Measurements from ENCODE around the gene MBIP.

The MBIP gene

DNA sequence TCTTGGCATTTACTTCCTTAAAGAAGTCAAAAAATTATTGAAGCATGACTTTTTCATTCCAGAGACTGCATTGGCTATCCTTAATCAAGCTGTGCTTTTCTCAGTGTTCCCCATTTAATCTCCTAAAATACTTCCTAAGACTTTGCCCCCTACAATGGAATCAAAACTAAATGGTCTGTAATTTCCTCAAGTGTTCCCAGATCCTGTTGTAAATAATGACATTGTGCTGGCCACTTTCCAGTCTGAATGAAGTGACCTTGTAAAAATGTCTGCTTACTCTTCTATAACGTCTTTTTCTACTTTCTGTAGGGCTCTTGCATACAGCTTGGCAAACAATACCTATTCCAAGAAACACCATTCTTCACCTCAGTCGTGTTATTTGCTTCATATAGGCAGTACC, 45.3 kb upstream of the MBIP start (continued):
- TF ChIP-seq, protein P1, sequence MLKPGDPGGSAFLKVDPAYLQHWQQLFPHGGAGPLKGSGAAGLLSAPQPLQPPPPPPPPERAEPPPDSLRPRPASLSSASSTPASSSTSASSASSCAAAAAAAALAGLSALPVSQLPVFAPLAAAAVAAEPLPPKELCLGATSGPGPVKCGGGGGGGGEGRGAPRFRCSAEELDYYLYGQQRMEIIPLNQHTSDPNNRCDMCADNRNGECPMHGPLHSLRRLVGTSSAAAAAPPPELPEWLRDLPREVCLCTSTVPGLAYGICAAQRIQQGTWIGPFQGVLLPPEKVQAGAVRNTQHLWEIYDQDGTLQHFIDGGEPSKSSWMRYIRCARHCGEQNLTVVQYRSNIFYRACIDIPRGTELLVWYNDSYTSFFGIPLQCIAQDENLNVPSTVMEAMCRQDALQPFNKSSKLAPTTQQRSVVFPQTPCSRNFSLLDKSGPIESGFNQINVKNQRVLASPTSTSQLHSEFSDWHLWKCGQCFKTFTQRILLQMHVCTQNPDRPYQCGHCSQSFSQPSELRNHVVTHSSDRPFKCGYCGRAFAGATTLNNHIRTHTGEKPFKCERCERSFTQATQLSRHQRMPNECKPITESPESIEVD (tag by site-specific recombination; IDR thresholded peaks at IDR 0.05) = peak; percentile 70

DNA sequence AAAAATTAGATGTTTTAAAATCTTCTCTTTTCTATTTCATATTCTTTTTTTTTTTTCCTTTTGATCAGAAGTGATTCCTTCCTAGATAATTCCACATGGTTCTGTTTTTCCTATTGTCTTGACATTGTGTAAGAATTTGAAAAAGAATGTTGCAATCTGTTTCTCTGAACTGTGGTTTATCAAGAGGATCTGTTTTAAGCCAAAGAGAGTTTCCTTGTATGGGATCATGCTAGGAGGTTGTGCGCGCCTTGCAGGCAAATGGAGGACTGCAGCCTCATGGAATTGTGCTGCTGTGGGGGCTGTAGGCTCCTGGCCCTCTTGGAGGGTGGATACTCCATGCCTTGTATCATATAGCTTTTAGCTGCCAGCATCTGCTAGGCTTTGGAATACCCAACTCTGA, 43.3 kb upstream of the MBIP start:
- ChIA-PET POLR2A (interaction anchor here (1.0 kb wide), 1 partner anchor 43 kb away, joined by 3 read pairs; the partner anchor contains the start of gene MBIP), CTCF (interaction anchor here (1.0 to 1.2 kb wide), 2 partner anchors 294 to 295 kb away, joined by 3 read pairs; no protein-coding TSS in a partner anchor)
- TF ChIP-seq ZNF10 (tag by site-specific recombination; IDR thresholded peaks at IDR 0.05) (no peak), ZNF843 (tag by site-specific recombination; IDR thresholded peaks at IDR 0.05) (no peak), SP3 (tag by site-specific recombination; IDR thresholded peaks at IDR 0.05) (no peak), ZNF626 (tag by site-specific recombination; IDR thresholded peaks at IDR 0.05) (no peak), ZNF510 (tag by site-specific recombination; IDR thresholded peaks at IDR 0.05; ENCODE audit: insufficient replicate concordance) (no peak), ZIC2 (tag by site-specific recombination; IDR thresholded peaks at IDR 0.05) (no peak), ZNF48 (tag by site-specific recombination; IDR thresholded peaks at IDR 0.05) (no peak)
- TF ChIP-seq, protein P2, sequence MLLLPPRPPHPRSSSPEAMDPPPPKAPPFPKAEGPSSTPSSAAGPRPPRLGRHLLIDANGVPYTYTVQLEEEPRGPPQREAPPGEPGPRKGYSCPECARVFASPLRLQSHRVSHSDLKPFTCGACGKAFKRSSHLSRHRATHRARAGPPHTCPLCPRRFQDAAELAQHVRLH (tag by site-specific recombination; IDR thresholded peaks at IDR 0.05) = no peak
- no peaks in the 10 kb centered on the region for H3K4me1 ChIP-seq (ENCODE audit: control insufficient read depth, insufficient read depth, low read length)
- no peaks in the 10 kb centered on the region for H3K36me3 ChIP-seq (ENCODE audit: control insufficient read depth in 2 of 2, insufficient read depth in 1 of 2, low read length in 2 of 2)
- no peak overlapping the region for H3K27ac ChIP-seq (ENCODE audit: extremely low read depth, low read depth, low read length)
- H3K9me3 ChIP-seq (ENCODE audit: control insufficient read depth, insufficient read depth, low read depth, low read length) = no peaks in the 10 kb centered on the region
- no peak overlapping the region for H3K4me3 ChIP-seq (ENCODE audit: low read depth, low read length)

DNA sequence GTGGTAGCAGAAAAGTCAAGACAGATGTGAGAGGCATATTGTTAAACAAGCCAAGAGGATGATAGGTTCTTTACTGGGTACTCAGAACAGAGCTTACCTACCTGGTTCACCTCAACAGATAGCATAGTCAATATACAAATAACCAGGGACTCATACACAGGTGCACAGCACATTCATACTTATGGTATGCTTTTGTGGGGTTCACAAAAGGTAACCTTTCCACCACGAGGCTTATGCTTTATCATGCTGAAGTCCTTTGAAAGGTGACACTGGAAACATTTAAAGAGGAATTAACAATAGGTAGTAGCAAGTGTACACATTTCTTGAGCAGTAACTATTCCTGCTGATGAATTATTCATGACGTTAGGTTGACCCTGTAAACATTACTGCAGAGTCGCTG, 42.2 kb upstream of the MBIP start:
- Histone ChIP-seq H3K4me3 (ENCODE audit: low read depth, low read length) (no peak overlapping the region), H3K27ac (ENCODE audit: extremely low read depth, low read depth, low read length) (no peak overlapping the region), H3K36me3 (ENCODE audit: control insufficient read depth in 2 of 2, insufficient read depth in 1 of 2, low read length in 2 of 2) (no peaks in the 10 kb centered on the region), H3K9me3 (ENCODE audit: control insufficient read depth, insufficient read depth, low read depth, low read length) (no peaks in the 10 kb centered on the region), H3K4me1 (ENCODE audit: control insufficient read depth, insufficient read depth, low read length) (no peaks in the 10 kb centered on the region)
- TF ChIP-seq ZNF530 (tag by site-specific recombination; IDR thresholded peaks at IDR 0.05; ENCODE audit: low read depth) (no peak), ZNF660 (tag by site-specific recombination; IDR thresholded peaks at IDR 0.05) (no peak), ZXDB (tag by site-specific recombination; IDR thresholded peaks at IDR 0.05) (no peak), EGR2 (tag by site-specific recombination; IDR thresholded peaks at IDR 0.05; ENCODE audit: low read depth) (no peak), ZNF157 (tag by site-specific recombination; IDR thresholded peaks at IDR 0.05) (no peak)
- TF ChIP-seq, protein P3, sequence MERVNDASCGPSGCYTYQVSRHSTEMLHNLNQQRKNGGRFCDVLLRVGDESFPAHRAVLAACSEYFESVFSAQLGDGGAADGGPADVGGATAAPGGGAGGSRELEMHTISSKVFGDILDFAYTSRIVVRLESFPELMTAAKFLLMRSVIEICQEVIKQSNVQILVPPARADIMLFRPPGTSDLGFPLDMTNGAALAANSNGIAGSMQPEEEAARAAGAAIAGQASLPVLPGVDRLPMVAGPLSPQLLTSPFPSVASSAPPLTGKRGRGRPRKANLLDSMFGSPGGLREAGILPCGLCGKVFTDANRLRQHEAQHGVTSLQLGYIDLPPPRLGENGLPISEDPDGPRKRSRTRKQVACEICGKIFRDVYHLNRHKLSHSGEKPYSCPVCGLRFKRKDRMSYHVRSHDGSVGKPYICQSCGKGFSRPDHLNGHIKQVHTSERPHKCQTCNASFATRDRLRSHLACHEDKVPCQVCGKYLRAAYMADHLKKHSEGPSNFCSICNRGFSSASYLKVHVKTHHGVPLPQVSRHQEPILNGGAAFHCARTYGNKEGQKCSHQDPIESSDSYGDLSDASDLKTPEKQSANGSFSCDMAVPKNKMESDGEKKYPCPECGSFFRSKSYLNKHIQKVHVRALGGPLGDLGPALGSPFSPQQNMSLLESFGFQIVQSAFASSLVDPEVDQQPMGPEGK (tag by site-specific recombination; IDR thresholded peaks at IDR 0.05) = no peak
- TF ChIP-seq, protein P4, sequence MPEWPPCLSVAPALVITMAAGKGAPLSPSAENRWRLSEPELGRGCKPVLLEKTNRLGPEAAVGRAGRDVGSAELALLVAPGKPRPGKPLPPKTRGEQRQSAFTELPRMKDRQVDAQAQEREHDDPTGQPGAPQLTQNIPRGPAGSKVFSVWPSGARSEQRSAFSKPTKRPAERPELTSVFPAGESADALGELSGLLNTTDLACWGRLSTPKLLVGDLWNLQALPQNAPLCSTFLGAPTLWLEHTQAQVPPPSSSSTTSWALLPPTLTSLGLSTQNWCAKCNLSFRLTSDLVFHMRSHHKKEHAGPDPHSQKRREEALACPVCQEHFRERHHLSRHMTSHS (tag by site-specific recombination; IDR thresholded peaks at IDR 0.05) = no peak
- POLR2A ChIA-PET = interaction anchor here (1.0 kb wide), 1 partner anchor 42 kb away, joined by 3 read pairs; the partner anchor contains the start of gene MBIP
- CTCF ChIA-PET = interaction anchor here (1.0 kb wide), 1 partner anchor 294 kb away, joined by 3 read pairs; no protein-coding TSS in a partner anchor
